GM12892 (cell line): ENCODE measurements around the gene ZNF654.

Experiments
- POLR2A ChIP-seq: IDR thresholded peaks from 2 replicates; pipeline ENCODE4 v1.6.1; 2011; ENCODE audit warnings: low read depth, low read length, control low read depth
- POLR2AphosphoS5 ChIP-seq: IDR thresholded peaks from 2 replicates; pipeline ENCODE4 v1.6.1; 2011; ENCODE audit warnings: low read depth, low read length, control low read depth
- TAF1 ChIP-seq: IDR thresholded peaks from 2 replicates; pipeline ENCODE4 v1.6.1; 2011; ENCODE audit warnings: low read depth, mild to moderate bottlenecking, control low read depth, low read length, borderline replicate concordance

- no peak for TF ChIP-seq POLR2A
- no peak for TF ChIP-seq POLR2AphosphoS5
- TF ChIP-seq TAF1: no peak
Observed at GRCh38 chr3:88076712-88077111, 17.7 kb downstream of the ZNF654 start.
